ENCODE measurements around the gene IKZF2.

IKZF2 gene

GRCh38 chr2:213151437-213152064 lies at the start of gene IKZF2:
IKZF2 (minus strand) TSS chr2:213151612; CDS start chr2:213148629, 2,983 bp downstream.
- DNase-seq = peak; percentile 82

GRCh38 chr2:213199871-213200270 lies 48.5 kb upstream of the IKZF2 start:
- DNase-seq = no peak

DNA sequence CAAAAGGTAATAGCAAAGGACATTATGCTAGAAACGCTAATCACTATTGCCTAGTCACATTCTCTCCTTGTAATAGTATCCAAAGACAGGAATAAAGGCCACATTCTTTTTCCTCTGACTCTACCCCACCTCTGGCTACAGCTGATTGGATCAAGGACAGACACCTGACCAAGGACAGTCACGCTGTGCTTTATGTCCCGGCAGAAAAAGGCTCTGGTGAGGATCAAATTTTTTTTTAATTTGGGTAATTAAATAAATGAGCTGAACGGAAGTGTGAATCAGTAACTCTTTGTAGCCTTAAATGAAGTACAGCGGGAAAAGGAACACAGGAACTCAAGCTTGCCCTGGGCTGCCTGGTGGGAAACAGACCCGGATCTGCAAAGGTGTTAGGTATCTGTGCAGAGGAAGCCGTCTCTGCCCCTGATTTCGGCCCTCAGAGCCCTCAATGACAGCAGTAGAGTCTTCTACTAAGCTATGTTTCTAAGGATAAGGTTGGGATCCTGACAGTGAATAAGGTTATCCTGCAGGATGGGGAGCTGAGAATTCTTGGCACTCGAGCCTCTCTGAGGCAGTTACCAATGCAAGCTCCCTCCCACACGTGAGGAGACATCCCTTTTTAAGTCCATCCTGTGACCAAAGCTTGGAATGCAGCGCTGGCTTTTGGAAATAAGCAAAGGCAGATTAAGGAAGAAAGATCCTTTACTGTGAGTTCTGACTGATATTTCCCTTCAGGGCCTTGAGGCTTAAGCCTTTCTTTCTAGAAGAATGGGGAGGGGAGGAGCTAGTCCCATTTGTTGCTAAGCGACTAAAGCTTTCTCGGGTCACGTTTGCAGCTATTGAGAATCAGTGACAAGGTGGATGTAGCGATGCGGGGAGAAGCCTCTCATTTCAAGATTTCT lies 37.8 kb upstream of the IKZF2 start:
- DNase-seq = no peak

GRCh38 chr2:213188533-213188867 lies 37.1 kb upstream of the IKZF2 start:
- no peak for DNase-seq

DNA sequence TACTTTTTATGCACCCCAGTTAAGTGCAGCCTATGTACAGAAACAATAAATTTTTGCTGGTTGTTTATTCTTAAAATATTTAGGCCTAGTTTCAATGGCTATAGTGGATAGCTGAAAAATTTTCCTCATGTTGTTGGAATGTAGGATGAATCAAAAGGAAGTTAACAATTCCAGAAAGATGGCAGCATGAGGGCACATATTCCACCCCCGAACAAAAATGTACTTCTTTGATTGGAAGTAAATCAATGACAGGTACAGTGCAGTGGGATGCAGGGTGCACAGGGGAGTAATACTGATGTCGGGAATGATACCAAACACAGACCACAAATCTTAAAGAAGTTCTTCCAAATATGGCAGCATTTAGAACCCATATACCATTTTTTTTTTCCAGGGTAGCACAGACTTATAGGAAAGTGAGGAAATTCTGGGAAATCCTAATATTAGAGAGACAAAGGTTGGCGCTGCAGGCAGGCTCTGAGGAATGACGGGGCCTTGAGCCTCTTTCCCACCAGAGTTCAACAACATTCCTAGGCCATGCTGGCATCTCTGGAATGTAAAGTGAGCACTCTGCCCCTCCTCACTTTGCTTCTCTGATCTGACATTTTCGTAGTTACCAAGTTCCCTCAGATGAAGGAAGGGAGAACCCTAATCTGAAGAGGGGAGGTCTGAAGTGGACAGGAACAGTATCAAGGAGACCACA lies 36.6 kb upstream of the IKZF2 start:
- no peak for DNase-seq

DNA sequence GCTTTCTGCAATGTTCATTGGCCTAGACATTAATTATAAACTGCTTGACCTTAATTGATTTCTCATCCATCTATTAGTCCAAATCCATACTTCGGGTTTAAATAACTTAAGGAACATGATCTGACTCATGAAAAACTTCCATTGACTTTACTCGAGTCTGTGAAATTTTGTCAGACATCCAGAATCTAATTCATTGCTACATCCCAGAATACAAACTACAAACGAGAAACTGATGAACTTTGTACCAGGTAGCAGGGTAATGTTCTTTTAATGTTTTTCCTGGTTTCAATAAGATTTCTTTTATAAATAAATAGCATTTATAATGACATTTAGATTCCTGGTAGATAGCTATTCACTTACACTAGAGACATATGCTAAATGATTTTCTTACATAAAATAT lies 36.0 kb upstream of the IKZF2 start:
- DNase-seq = no peak

GRCh38 chr2:213185147-213185822 lies 33.9 kb upstream of the IKZF2 start:
- no peak for DNase-seq

- no peak for DNase-seq
Observed at GRCh38 chr2:213181712-213182111, 30.3 kb upstream of the IKZF2 start.

DNA sequence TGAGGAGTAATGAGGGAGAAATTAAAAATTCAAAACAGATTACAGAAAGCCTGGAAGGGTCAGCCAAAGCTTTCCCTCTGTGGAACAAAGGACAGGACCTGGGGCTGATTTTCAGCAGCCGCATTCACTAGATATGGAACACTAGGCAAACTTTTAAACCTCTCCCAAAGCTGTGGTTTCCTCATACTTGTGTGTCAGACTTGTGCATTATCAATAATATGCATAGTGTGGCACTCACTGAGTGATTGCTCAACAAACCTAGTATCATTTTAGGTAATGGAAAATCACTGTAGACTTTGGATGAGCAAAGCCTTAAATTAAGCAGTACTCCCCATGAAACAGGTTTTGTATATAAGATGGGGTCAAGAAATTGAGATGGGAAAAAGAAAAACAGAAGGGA lies 26.3 kb upstream of the IKZF2 start:
- DNase-seq = no peak

GRCh38 chr2:213175673-213176247 lies 24.3 kb upstream of the IKZF2 start:
- no peak for DNase-seq

DNA sequence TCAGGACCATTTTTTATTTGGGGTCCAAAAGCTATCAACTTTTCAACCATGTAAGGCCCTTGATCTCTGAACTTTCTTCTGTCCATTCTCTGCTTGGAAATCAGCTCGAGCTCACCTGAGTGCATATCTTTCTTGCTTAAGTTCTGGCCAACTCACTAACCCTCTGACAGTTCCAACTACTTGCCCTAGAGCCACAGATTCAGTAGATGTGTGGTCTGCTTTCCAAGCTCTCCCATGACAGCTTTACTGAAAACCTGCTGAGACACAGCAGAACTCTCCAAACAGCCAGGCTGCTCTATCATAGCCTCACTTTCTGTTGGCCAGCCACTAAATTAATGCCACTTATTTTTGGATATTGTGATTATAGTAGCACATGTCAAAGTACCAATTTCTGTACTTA lies 21.2 kb upstream of the IKZF2 start:
- no peak for DNase-seq

GRCh38 chr2:213171147-213171546 lies 19.7 kb upstream of the IKZF2 start:
- no peak for DNase-seq

GRCh38 chr2:213167271-213167930 lies 16.0 kb upstream of the IKZF2 start:
- no peak for DNase-seq

DNA sequence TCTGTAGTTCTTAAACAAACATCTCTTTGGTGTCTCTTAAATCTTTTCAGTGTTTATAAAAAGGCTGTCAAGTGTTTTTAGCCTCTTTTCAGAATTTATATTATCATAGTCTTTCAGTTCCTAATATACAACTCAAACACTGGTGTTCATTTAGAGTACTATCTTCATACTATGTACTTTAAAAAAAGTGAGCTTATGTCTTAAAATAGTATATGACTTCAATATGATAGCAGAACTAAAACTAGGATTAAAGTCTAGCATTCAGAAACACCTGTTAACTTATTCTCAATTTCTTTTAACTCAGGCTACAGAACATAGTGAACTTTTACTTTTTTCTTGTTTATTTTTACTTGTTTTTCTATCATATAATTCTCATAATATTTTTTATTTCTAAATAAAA lies 14.7 kb upstream of the IKZF2 start:
- DNase-seq = no peak

- DNase-seq = peak; percentile 17
Observed at GRCh38 chr2:213164263-213164662, 12.9 kb upstream of the IKZF2 start.

DNA sequence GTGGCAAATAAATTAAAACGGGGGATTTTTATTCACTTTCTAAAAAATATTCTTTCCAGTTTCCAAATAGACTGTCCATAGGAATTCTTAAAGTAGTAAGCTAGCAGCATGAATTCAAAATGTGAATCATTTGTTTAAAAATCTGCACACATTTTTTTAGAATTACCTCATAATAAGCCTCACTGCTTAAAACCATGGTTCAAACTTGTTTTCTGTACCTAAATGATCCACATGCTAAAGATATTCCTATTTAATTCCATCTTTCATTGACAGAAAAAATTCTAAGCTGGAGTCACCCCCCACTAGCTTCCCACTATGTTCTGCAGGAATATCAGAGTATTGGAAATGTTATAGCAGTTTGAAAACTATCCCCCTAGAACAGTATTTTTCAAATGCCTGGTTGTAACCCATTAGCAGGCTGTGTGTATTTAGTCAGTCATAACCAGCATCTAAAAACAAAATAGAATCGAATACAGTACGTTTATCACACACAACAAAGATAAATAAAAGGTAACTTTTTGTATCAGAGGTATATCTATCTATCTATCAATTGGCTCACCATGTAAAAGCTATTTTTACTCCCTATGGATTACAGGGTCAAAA lies 11.2 kb upstream of the IKZF2 start:
- DNase-seq = no peak

DNA sequence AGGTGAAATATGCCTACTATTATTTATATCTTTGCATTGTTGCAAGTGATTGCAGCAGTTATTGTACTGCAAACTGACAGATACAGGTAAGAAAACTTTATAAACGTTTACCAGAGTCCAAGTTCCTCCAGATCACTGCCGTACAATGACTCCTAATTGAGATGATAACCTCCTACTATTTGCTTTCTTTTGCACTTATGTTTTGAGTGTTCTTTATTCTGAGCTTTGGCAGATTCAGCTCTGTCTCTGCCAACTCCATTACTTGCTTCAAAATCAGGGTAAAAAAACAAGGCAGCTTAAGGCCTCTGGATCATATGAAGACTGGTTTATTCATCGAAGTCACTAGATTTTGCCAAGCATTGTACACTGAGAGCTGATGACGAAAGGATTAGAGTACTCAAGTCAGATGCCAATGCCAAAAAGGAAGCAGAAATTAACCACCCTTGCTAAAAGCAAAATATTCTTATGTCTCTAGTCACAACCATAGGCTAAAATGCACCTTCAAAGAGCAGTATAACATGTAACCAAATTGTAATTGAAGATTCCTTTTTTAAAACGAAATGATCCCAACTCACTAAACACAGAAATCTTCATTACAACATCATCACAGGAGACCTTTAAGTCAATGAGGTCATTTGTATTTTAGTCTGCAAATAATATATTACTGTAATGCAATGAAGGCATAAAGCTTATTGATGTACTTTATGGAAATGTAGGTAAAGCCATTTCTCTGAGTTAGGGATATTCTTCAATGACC lies 10.5 kb upstream of the IKZF2 start:
- no peak for DNase-seq

GRCh38 chr2:213159768-213160167 lies 8.4 kb upstream of the IKZF2 start:
- DNase-seq = no peak

DNA sequence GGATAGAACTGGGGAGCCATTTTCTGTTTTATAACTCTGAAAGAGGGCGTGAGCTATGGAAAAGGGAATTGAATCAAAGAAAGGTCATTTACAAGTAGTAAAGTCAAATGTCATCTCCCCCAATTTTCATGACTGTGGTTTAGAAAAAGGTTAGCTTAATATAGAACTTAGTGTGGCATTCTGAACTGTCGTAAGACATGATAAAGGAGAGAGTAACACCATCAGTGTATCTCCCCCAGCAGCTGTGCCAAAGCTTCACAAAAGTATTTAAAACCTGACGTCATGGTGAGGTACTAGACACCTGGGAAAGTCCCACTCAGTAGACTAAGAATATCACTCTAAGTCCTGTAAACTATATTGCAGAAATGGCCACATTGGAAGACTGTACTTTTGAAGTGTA lies 5.8 kb upstream of the IKZF2 start:
- DNase-seq = no peak

GRCh38 chr2:213156717-213157116 lies 5.3 kb upstream of the IKZF2 start:
- DNase-seq = no peak

- DNase-seq = no peak
Observed at GRCh38 chr2:213152888-213153287, 1.5 kb upstream of the IKZF2 start.

Measured in inflammatory macrophage treated with lipopolysaccharide for 4 hours (primary cell).